ENCODE results near the gene LRRC70.
A peak's percentile ranks its signal among the peaks of the same experiment; 100 is the strongest.

The LRRC70 gene, protein sequence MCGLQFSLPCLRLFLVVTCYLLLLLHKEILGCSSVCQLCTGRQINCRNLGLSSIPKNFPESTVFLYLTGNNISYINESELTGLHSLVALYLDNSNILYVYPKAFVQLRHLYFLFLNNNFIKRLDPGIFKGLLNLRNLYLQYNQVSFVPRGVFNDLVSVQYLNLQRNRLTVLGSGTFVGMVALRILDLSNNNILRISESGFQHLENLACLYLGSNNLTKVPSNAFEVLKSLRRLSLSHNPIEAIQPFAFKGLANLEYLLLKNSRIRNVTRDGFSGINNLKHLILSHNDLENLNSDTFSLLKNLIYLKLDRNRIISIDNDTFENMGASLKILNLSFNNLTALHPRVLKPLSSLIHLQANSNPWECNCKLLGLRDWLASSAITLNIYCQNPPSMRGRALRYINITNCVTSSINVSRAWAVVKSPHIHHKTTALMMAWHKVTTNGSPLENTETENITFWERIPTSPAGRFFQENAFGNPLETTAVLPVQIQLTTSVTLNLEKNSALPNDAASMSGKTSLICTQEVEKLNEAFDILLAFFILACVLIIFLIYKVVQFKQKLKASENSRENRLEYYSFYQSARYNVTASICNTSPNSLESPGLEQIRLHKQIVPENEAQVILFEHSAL
- long read RNA-seq, result 0 reads

DNA sequence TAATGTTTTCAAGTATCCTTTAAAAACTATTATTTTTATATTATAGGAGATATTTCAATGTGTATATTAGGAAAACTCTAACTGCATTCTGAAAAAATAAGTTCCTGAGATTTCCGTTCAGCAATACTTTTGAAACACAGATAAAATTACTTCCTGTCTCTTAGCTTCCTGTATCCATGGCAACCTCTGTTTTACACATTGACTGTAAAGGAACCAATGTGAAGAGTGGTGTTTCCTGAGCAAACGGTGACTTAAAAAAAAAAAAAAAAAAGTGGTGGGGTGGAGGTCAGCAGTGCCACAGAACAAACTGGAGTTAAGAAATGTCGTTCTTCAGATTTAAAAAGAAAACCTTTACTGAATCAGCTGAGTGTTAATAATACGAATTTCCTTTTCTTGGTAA, at the start of gene LRRC70:
LRRC70 (plus strand) TSS at position 280 of the 400 bp plus-strand sequence. CDS start 620 bp downstream, outside the sequence.
- 0 out of 2 replicates have a peak within 1 kb of the TSS, but pooled peaks have one; percentile 19 for H3K27ac ChIP-seq (replicated peaks)
- peak; percentile 47 to 59 for DNase-seq (ENCODE audit: low read depth in 1 of 2, low spot score in 1 of 2)
- TF ChIP-seq GABPA (IDR thresholded peaks at IDR 0.05; ENCODE audit: low read depth), result no peak
- no peak for TF ChIP-seq SPI1 (IDR thresholded peaks at IDR 0.05; ENCODE audit: borderline replicate concordance, low read depth)
- TF ChIP-seq POLR2AphosphoS5 (IDR thresholded peaks at IDR 0.05; ENCODE audit: low read depth), result no peak
- no peak for TF ChIP-seq REST (IDR thresholded peaks at IDR 0.05; ENCODE audit: insufficient replicate concordance, low read depth)
- no peak for TF ChIP-seq CTCF (IDR thresholded peaks at IDR 0.05; ENCODE audit: insufficient read depth, low read length)
- no peak within 1 kb of the TSS for H3K4me3 ChIP-seq (replicated peaks; ENCODE audit: insufficient read depth, low read length)
- H3K27me3 ChIP-seq (ENCODE audit: insufficient read depth, poor library complexity, severe bottlenecking), result no peaks in the 10 kb centered on the region

GRCh38 chr5:62533597-62533996, 45.0 kb upstream of the LRRC70 start:
- no peaks in the 10 kb centered on the region for H3K27me3 ChIP-seq (ENCODE audit: insufficient read depth, poor library complexity, severe bottlenecking)
- H3K4me3 ChIP-seq (replicated peaks; ENCODE audit: insufficient read depth, low read length), result no peak overlapping the region
- TF ChIP-seq POLR2AphosphoS5 (IDR thresholded peaks at IDR 0.05; ENCODE audit: low read depth) (no peak), GABPA (IDR thresholded peaks at IDR 0.05; ENCODE audit: low read depth) (no peak), CTCF (IDR thresholded peaks at IDR 0.05; ENCODE audit: insufficient read depth, low read length) (no peak), SPI1 (IDR thresholded peaks at IDR 0.05; ENCODE audit: borderline replicate concordance, low read depth) (no peak), REST (IDR thresholded peaks at IDR 0.05; ENCODE audit: insufficient replicate concordance, low read depth) (no peak)
- no peak for DNase-seq (ENCODE audit: low read depth in 1 of 2, low spot score in 1 of 2)
- no peak overlapping the region for H3K27ac ChIP-seq (replicated peaks)

DNA sequence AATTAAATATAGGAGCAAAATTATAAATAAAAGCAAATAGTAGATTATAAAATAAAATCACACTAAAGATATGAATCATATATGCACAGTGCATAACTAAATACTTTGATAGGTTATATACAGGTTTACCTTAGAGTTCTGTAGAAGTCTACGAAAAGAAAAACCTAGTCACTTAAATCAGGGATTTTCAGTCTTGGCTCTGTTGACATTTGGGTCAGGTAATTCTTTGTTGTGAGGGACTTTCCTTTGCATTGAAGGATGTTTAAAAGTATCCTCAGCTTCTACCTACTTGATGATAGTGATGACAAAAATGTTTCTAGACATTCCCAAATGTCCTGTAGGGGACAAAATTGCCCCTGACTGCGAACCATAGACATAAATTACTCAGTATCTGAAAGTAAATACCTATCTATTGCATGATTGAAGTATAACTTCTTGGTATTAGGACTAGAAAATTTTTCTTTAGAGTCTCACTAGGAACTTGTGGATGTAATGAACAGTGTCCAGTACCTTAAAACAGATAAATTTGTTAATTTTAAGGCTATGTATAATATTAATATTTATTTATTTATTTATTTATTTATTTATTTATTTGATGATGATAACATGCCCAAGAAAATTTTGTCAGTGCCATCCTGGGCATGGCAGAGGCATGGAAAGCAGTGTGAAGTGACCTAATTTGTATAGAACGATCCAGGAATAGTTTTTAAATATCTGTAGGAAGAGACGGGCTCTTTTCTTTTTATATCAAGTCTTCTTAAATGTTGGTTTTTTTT, 44.0 kb upstream of the LRRC70 start:
- TF ChIP-seq REST (IDR thresholded peaks at IDR 0.05; ENCODE audit: insufficient replicate concordance, low read depth), result no peak
- TF ChIP-seq GABPA (IDR thresholded peaks at IDR 0.05; ENCODE audit: low read depth), result no peak
- no peak for TF ChIP-seq CTCF (IDR thresholded peaks at IDR 0.05; ENCODE audit: insufficient read depth, low read length)
- no peak for TF ChIP-seq POLR2AphosphoS5 (IDR thresholded peaks at IDR 0.05; ENCODE audit: low read depth)
- TF ChIP-seq SPI1 (IDR thresholded peaks at IDR 0.05; ENCODE audit: borderline replicate concordance, low read depth), result no peak
- DNase-seq (ENCODE audit: low read depth in 1 of 2, low spot score in 1 of 2), result no peak
- H3K27me3 ChIP-seq (ENCODE audit: insufficient read depth, poor library complexity, severe bottlenecking), result no peaks in the 10 kb centered on the region

More for the DNA sequence above, 44.0 kb upstream of the LRRC70 start:
- no peak overlapping the region for H3K4me3 ChIP-seq (replicated peaks; ENCODE audit: insufficient read depth, low read length)
- H3K27ac ChIP-seq (replicated peaks), result no peak overlapping the region
